GM12891 (cell line): Measurements from ENCODE around the gene ADAMTS10.

Source experiments
- PAX5 ChIP-seq: IDR thresholded peaks from 2 replicates; pipeline ENCODE4 v1.6.1; 2011; ENCODE audit warnings: low read length, moderate library complexity, mild to moderate bottlenecking; ENCODE audit not compliant: insufficient read depth, severe bottlenecking
- POLR2A ChIP-seq: IDR thresholded peaks from 2 replicates; pipeline ENCODE4 v1.6.1; 2011; ENCODE audit warnings: low read depth, low read length, control low read depth
- POLR2AphosphoS5 ChIP-seq: IDR thresholded peaks from 2 replicates; pipeline ENCODE4 v1.6.1; 2011; ENCODE audit warnings: low read depth, low read length, control low read depth
- TAF1 ChIP-seq: IDR thresholded peaks from 2 replicates; pipeline ENCODE4 v1.6.1; 2011; ENCODE audit warnings: low read depth, low read length, control low read depth

- no peak for TF ChIP-seq POLR2A
- no peak for TF ChIP-seq POLR2AphosphoS5
- TF ChIP-seq TAF1, result no peak
- no peak for TF ChIP-seq PAX5
These were observed 49.3 kb downstream of the ADAMTS10 start for GRCh38 chr19:8561075-8561764.
